DND-41 (cell line): ENCODE results near the gene ANKMY1.

Experiments used
- ATAC-seq: fragments of 200-7000 bp; cut with Tn5 transposase; 3 replicates; pipeline ENCODE4 v1.9.1; 2021; ENCODE audit warnings: low read depth; ENCODE audit not compliant: insufficient read depth
- DNase-seq: peaks from one replicate; pipeline ENCODE4 v3.0.0-alpha.2; 2020
- H2AFZ ChIP-seq: 2 replicates; pipeline ENCODE4 v1.6.0; 2012; ENCODE audit warnings: low read depth, low read length
- H3K27ac ChIP-seq: 2 replicates; pipeline ENCODE4 v1.5.1; 2012; ENCODE audit warnings: low read length, inconsistent platforms
- H3K27me3 ChIP-seq: fragments of 200-600 bp; sonication (generic); 2 replicates; pipeline ENCODE4 v1.6.0; 2012; ENCODE audit warnings: low read length, mild to moderate bottlenecking, inconsistent platforms; ENCODE audit not compliant: insufficient read depth, poor library complexity
- H3K36me3 ChIP-seq: 2 replicates; pipeline ENCODE4 v1.5.1; 2012; ENCODE audit warnings: low read length, inconsistent platforms; ENCODE audit not compliant: insufficient read depth
- H3K4me1 ChIP-seq: 2 replicates; pipeline ENCODE4 v1.5.1; 2012; ENCODE audit warnings: mild to moderate bottlenecking, low read length; ENCODE audit not compliant: insufficient read depth
- H3K4me2 ChIP-seq: 2 replicates; pipeline ENCODE4 v1.6.0; 2012; ENCODE audit warnings: mild to moderate bottlenecking, moderate library complexity, low read length, inconsistent platforms; ENCODE audit not compliant: insufficient read depth
- H3K4me3 ChIP-seq, 2 experiments: fragments of 200-600 bp in 1 of 2; shearing (Covaris generic) in 1 of 2; 2 replicates each; pipeline ENCODE4 v1.5.1; 2012 to 2016; ENCODE audit warnings: inconsistent platforms in 2 of 2, low read length in 2 of 2, mild to moderate bottlenecking in 2 of 2, low read depth in 1 of 2, moderate library complexity in 1 of 2
- H3K79me2 ChIP-seq: 2 replicates; pipeline ENCODE4 v1.6.0; 2012; ENCODE audit warnings: low read length, inconsistent platforms; ENCODE audit not compliant: insufficient read depth
- H3K9ac ChIP-seq: 2 replicates; pipeline ENCODE4 v1.6.0; 2012; ENCODE audit warnings: low read depth, mild to moderate bottlenecking, inconsistent platforms, low read length, moderate library complexity
- H3K9me3 ChIP-seq: 2 replicates; pipeline ENCODE4 v1.5.1; 2012; ENCODE audit warnings: low read length, moderate library complexity, mild to moderate bottlenecking, inconsistent platforms; ENCODE audit not compliant: insufficient read depth, severe bottlenecking
- H4K20me1 ChIP-seq: 2 replicates; pipeline ENCODE4 v1.6.0; 2012; ENCODE audit warnings: low read length; ENCODE audit not compliant: insufficient read depth
- CTCF ChIP-seq: IDR thresholded peaks from 2 replicates; pipeline ENCODE4 v1.5.1; 2012; ENCODE audit warnings: borderline replicate concordance, low read length, moderate library complexity, mild to moderate bottlenecking; ENCODE audit not compliant: poor library complexity, severe bottlenecking; ENCODE audit errors: extremely low read depth
- EZH2 ChIP-seq: IDR thresholded peaks from 3 replicates; pipeline ENCODE4 v1.6.1; 2012; ENCODE audit warnings: borderline replicate concordance, low read depth, mild to moderate bottlenecking, moderate library complexity, low read length, inconsistent platforms; ENCODE audit not compliant: severe bottlenecking

The ANKMY1 gene

GRCh38 chr2:240554767-240555493 lies 2.9 kb downstream of the ANKMY1 start:
- no peak overlapping the region for H2AFZ ChIP-seq

GRCh38 chr2:240553956-240554480 lies 3.8 kb downstream of the ANKMY1 start:
- Histone ChIP-seq H3K79me2 (peaks cover 69% of the 10 kb centered on the region), H3K9ac (no peak overlapping the region), H3K27me3 (no peaks in the 10 kb centered on the region), H3K9me3 (peaks cover 15% of the 10 kb centered on the region), H3K4me2 (no peak overlapping the region), H4K20me1 (peaks cover 7% of the 10 kb centered on the region; the same call in 1 of the 2 replicates), H3K36me3 (peaks cover 77% of the 10 kb centered on the region), H3K27ac (no peak overlapping the region), H2AFZ (no peak overlapping the region), H3K4me3 (no peak overlapping the region), H3K4me1 (peaks cover 8% of the 10 kb centered on the region)
- ATAC-seq (no peak), DNase-seq (no peak)
- no peak for TF ChIP-seq EZH2

More at GRCh38 chr2:240554767-240555493, 2.9 kb downstream of the ANKMY1 start:
- DNase-seq = no peak
- H3K4me3 ChIP-seq = no peak overlapping the region
- H3K4me1 ChIP-seq = peaks cover 18% of the 10 kb centered on the region
- H3K4me2 ChIP-seq = no peak overlapping the region
- H3K36me3 ChIP-seq = peaks cover 82% of the 10 kb centered on the region
- H3K27me3 ChIP-seq = no peaks in the 10 kb centered on the region
- peaks cover 78% of the 10 kb centered on the region for H3K79me2 ChIP-seq
- peaks cover 8% of the 10 kb centered on the region for H4K20me1 ChIP-seq
- no peak overlapping the region for H3K27ac ChIP-seq
- no peak for ATAC-seq
- TF ChIP-seq CTCF (no peak), EZH2 (no peak)
- no peak overlapping the region for H3K9ac ChIP-seq
- peaks cover 15% of the 10 kb centered on the region for H3K9me3 ChIP-seq

GRCh38 chr2:240551811-240552210 lies 6.0 kb downstream of the ANKMY1 start:
- Histone ChIP-seq H3K4me3 (no peak overlapping the region), H3K9me3 (peaks cover 15% of the 10 kb centered on the region), H3K27me3 (no peaks in the 10 kb centered on the region), H3K4me1 (no peaks in the 10 kb centered on the region), H3K27ac (no peak overlapping the region), H3K4me2 (no peak overlapping the region), H3K36me3 (peaks cover 63% of the 10 kb centered on the region), H4K20me1 (peaks cover 3% of the 10 kb centered on the region; the same call in 1 of the 2 replicates), H3K9ac (no peak overlapping the region), H3K79me2 (peaks cover 47% of the 10 kb centered on the region), H2AFZ (no peak overlapping the region)
- no peak for TF ChIP-seq EZH2
- TF ChIP-seq CTCF = no peak
- DNase-seq = no peak
- ATAC-seq = no peak

GRCh38 chr2:240551288-240551687 lies 6.5 kb downstream of the ANKMY1 start:
- Histone ChIP-seq H3K36me3 (peaks cover 58% of the 10 kb centered on the region), H3K4me1 (no peaks in the 10 kb centered on the region)

More at GRCh38 chr2:240551288-240551687, 6.5 kb downstream of the ANKMY1 start:
- no peaks in the 10 kb centered on the region for H3K27me3 ChIP-seq
- no peak overlapping the region for H3K27ac ChIP-seq
- H2AFZ ChIP-seq = no peak overlapping the region
- no peak for DNase-seq
- H3K4me2 ChIP-seq = no peak overlapping the region
- H3K9me3 ChIP-seq = peaks cover 15% of the 10 kb centered on the region
- no peak overlapping the region for H3K9ac ChIP-seq
- no peak for ATAC-seq
- H3K79me2 ChIP-seq = peaks cover 41% of the 10 kb centered on the region
- TF ChIP-seq EZH2 = no peak
- no peak for TF ChIP-seq CTCF
- no peak overlapping the region for H3K4me3 ChIP-seq
- H4K20me1 ChIP-seq = 0 out of 2 replicates have a peak, but pooled peaks cover 2% of the 10 kb centered on the region
